Measurements from ENCODE around the gene SPDL1.
"Not testable (repeated sequence)": the region's sequence is repeated elsewhere in the genome, so short reads cannot be mapped to it uniquely, and the experiment has no call there.

The SPDL1 gene

GRCh38 chr5:169592937-169593650 lies 9.5 kb downstream of the SPDL1 start:
- Histone ChIP-seq H3K27me3 (ENCODE audit: control insufficient read depth, insufficient read depth, low read length) (no peaks in the 10 kb centered on the region), H3K4me1 (ENCODE audit: control insufficient read depth, insufficient read depth, low read length) (no peaks in the 10 kb centered on the region), H3K36me3 (ENCODE audit: control insufficient read depth, insufficient read depth, low read length) (peaks cover 22% of the 10 kb centered on the region; the same call in 1 of the 2 replicates), H3K9me3 (ENCODE audit: control insufficient read depth, insufficient read depth, low read length) (no peaks in the 10 kb centered on the region), H3K4me3 (ENCODE audit: low read length) (no peak overlapping the region), H3K27ac (ENCODE audit: low read length) (no peak overlapping the region)
- WGBS (ENCODE audit: insufficient coverage, insufficient read length) = no CpG with 5 or more reads among the region's 6 CpGs
- DNase-seq (ENCODE audit: low read depth, low spot score) = no peak

- Histone ChIP-seq H3K9me3 (ENCODE audit: control insufficient read depth, insufficient read depth, low read length) (no peaks in the 10 kb centered on the region), H3K4me3 (ENCODE audit: low read length) (no peak overlapping the region), H3K36me3 (ENCODE audit: control insufficient read depth, insufficient read depth, low read length) (peaks cover 18% of the 10 kb centered on the region; the same call in 1 of the 2 replicates), H3K27me3 (ENCODE audit: control insufficient read depth, insufficient read depth, low read length) (no peaks in the 10 kb centered on the region), H3K4me1 (ENCODE audit: control insufficient read depth, insufficient read depth, low read length) (no peaks in the 10 kb centered on the region), H3K27ac (ENCODE audit: low read length) (no peak overlapping the region)
- no CpG with 5 or more reads among the region's 1 CpG for WGBS (ENCODE audit: insufficient coverage, insufficient read length)
- DNase-seq (ENCODE audit: low read depth, low spot score) = no peak
These were observed 11.7 kb downstream of the SPDL1 start for GRCh38 chr5:169595172-169595820.

GRCh38 chr5:169599451-169599850 lies 15.9 kb downstream of the SPDL1 start:
- no peaks in the 10 kb centered on the region for H3K27me3 ChIP-seq (ENCODE audit: control insufficient read depth, insufficient read depth, low read length)
- H3K4me3 ChIP-seq (ENCODE audit: low read length) = no peak overlapping the region
- H3K27ac ChIP-seq (ENCODE audit: low read length) = no peak overlapping the region
- DNase-seq (ENCODE audit: low read depth, low spot score) = no peak
- WGBS (ENCODE audit: insufficient coverage, insufficient read length) = no CpG with 5 or more reads among the region's 4 CpGs
- no peaks in the 10 kb centered on the region for H3K9me3 ChIP-seq (ENCODE audit: control insufficient read depth, insufficient read depth, low read length)
- peaks cover 13% of the 10 kb centered on the region; the same call in 1 of the 2 replicates for H3K36me3 ChIP-seq (ENCODE audit: control insufficient read depth, insufficient read depth, low read length)
- H3K4me1 ChIP-seq (ENCODE audit: control insufficient read depth, insufficient read depth, low read length) = no peaks in the 10 kb centered on the region

DNA sequence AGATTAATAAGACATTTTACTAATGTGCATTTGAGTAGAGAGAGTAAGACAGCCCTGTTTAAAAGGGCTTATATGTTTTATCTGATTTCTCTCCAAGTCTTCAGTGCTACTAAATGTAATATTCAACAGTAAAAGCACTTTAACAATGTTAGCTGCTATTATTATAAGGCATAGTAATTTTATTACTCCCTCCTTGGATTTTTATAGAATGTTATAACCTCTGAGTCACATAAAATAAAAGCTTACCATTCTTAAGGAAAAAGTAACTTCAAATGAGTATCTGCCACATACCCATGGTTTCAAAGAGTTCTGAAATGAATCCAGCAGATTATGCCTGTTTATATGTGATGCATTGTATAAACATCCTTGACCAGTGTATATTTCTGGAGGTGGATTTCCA lies 19.0 kb downstream of the SPDL1 start:
- Histone ChIP-seq H3K4me1 (ENCODE audit: control insufficient read depth, insufficient read depth, low read length) (no peaks in the 10 kb centered on the region), H3K4me3 (ENCODE audit: low read length) (no peak overlapping the region), H3K27me3 (ENCODE audit: control insufficient read depth, insufficient read depth, low read length) (no peaks in the 10 kb centered on the region), H3K9me3 (ENCODE audit: control insufficient read depth, insufficient read depth, low read length) (no peaks in the 10 kb centered on the region), H3K36me3 (ENCODE audit: control insufficient read depth, insufficient read depth, low read length) (peaks cover 11% of the 10 kb centered on the region; the same call in 1 of the 2 replicates), H3K27ac (ENCODE audit: low read length) (no peak overlapping the region)
- no peak for DNase-seq (ENCODE audit: low read depth, low spot score)

GRCh38 chr5:169606279-169606678 lies 22.7 kb downstream of the SPDL1 start:
- Histone ChIP-seq H3K9me3 (ENCODE audit: control insufficient read depth, insufficient read depth, low read length) (no peaks in the 10 kb centered on the region), H3K27me3 (ENCODE audit: control insufficient read depth, insufficient read depth, low read length) (no peaks in the 10 kb centered on the region), H3K36me3 (ENCODE audit: control insufficient read depth, insufficient read depth, low read length) (peaks cover 5% of the 10 kb centered on the region; the same call in 1 of the 2 replicates), H3K27ac (ENCODE audit: low read length) (no peak overlapping the region), H3K4me1 (ENCODE audit: control insufficient read depth, insufficient read depth, low read length) (no peaks in the 10 kb centered on the region), H3K4me3 (ENCODE audit: low read length) (no peak overlapping the region)
- DNase-seq (ENCODE audit: low read depth, low spot score) = no peak
- WGBS (ENCODE audit: insufficient coverage, insufficient read length) = no CpG with 5 or more reads among the region's 3 CpGs

DNA sequence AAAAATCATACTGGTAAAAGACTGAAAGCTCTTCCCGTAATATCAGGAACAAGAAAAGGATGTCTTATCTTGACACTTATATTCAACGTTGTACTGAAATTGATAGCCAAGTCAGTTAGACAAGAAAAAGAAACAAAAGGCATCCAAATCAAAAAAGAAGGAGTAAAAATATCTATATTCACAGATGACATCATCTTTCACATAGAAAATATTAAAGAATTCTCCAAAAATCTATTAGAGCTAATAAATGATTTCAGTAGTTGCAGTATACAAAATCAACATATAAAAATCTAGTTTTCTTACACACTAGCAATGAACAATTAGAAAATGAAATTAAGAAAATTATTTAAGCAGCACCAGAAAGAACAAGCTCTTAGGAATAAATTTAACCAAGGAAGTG lies 24.3 kb downstream of the SPDL1 start:
- Histone ChIP-seq H3K4me1 (ENCODE audit: control insufficient read depth, insufficient read depth, low read length) (no peaks in the 10 kb centered on the region), H3K4me3 (ENCODE audit: low read length) (no peak overlapping the region), H3K9me3 (ENCODE audit: control insufficient read depth, insufficient read depth, low read length) (no peaks in the 10 kb centered on the region), H3K36me3 (ENCODE audit: control insufficient read depth, insufficient read depth, low read length) (0 out of 2 replicates have a peak, but pooled peaks cover 2% of the 10 kb centered on the region), H3K27me3 (ENCODE audit: control insufficient read depth, insufficient read depth, low read length) (no peaks in the 10 kb centered on the region), H3K27ac (ENCODE audit: low read length) (no peak overlapping the region)
- WGBS (ENCODE audit: insufficient coverage, insufficient read length) = no CpG with 5 or more reads among the region's 2 CpGs
- no peak for DNase-seq (ENCODE audit: low read depth, low spot score)

DNA sequence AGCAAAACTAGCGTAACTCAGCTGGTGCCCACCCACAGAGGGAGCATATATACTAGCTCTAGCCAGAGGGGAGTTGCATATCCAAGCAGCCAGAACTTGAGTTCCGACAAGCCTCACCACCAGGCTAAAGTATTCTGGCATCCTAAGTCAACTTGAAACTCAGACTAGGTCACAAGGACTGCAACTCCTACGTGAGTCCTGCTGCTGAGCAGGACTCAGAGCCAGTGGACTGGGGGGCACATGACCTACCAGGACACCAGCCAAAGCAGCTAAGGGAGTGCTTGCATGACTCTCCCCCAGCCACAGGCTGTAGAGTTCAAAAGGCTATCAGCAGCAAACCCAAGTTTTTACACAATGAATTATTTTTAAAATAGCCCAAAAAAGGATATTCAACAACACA lies 26.1 kb downstream of the SPDL1 start:
- H3K36me3 ChIP-seq (ENCODE audit: control insufficient read depth, insufficient read depth, low read length) = 0 out of 2 replicates have a peak, but pooled peaks cover 2% of the 10 kb centered on the region
- no peaks in the 10 kb centered on the region for H3K9me3 ChIP-seq (ENCODE audit: control insufficient read depth, insufficient read depth, low read length)
- H3K4me3 ChIP-seq (ENCODE audit: low read length) = no peak overlapping the region
- no peak overlapping the region for H3K27ac ChIP-seq (ENCODE audit: low read length)
- H3K4me1 ChIP-seq (ENCODE audit: control insufficient read depth, insufficient read depth, low read length) = no peaks in the 10 kb centered on the region
- WGBS (ENCODE audit: insufficient coverage, insufficient read length) = no CpG with 5 or more reads among the region's 3 CpGs
- H3K27me3 ChIP-seq (ENCODE audit: control insufficient read depth, insufficient read depth, low read length) = no peaks in the 10 kb centered on the region
- DNase-seq (ENCODE audit: low read depth, low spot score) = no peak

DNA sequence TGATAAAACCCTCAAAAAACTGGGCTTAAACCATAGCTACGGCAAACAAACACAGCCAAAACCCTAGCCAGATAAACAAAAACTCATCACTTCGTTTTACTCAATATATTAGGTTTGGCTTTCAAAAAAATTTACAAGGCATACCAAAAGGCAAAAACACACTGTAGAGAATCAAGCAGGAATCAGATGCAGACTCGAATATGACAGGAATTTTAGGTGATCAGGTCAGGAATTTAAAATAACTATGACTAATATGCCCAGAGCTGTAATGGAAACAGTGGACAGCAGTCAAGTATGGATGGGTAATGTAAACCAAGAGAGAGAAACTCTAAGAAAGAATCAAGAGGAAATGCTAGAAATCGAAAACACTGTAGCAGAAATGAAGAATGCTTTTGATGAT lies 27.0 kb downstream of the SPDL1 start:
- Histone ChIP-seq H3K36me3 (ENCODE audit: control insufficient read depth, insufficient read depth, low read length) (no peaks in the 10 kb centered on the region), H3K9me3 (ENCODE audit: control insufficient read depth, insufficient read depth, low read length) (no peaks in the 10 kb centered on the region), H3K4me3 (ENCODE audit: low read length) (no peak overlapping the region), H3K4me1 (ENCODE audit: control insufficient read depth, insufficient read depth, low read length) (no peaks in the 10 kb centered on the region), H3K27me3 (ENCODE audit: control insufficient read depth, insufficient read depth, low read length) (no peaks in the 10 kb centered on the region), H3K27ac (ENCODE audit: low read length) (no peak overlapping the region)
- WGBS (ENCODE audit: insufficient coverage, insufficient read length) = 100% methylated on average over 2 of the region's 4 CpGs
- DNase-seq (ENCODE audit: low read depth, low spot score) = no peak

DNA sequence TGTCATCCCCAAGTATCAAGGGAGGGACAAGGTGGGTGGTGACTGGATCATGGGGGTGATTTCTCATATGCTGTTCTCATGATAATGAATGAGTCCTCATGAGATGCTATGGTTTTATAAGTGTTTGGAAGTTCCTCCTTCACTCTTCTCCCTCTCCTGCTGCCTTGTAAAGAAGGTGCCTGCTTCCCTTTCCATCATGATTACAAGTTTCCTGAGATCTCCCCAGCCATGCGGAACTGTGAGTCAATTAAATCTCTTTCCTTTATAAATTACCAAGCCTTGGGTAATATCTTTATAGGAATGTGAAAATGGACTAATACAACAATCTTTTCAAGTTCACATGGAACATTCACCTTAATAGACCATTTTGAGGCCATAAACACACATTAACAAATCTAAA lies 32.0 kb downstream of the SPDL1 start:
- no peaks in the 10 kb centered on the region for H3K9me3 ChIP-seq (ENCODE audit: control insufficient read depth, insufficient read depth, low read length)
- no peak overlapping the region for H3K4me3 ChIP-seq (ENCODE audit: low read length)
- no peak overlapping the region for H3K27ac ChIP-seq (ENCODE audit: low read length)
- H3K27me3 ChIP-seq (ENCODE audit: control insufficient read depth, insufficient read depth, low read length) = no peaks in the 10 kb centered on the region
- no CpG with 5 or more reads among the region's 1 CpG for WGBS (ENCODE audit: insufficient coverage, insufficient read length)
- no peaks in the 10 kb centered on the region for H3K4me1 ChIP-seq (ENCODE audit: control insufficient read depth, insufficient read depth, low read length)
- no peaks in the 10 kb centered on the region for H3K36me3 ChIP-seq (ENCODE audit: control insufficient read depth, insufficient read depth, low read length)
- DNase-seq (ENCODE audit: low read depth, low spot score) = no peak

DNA sequence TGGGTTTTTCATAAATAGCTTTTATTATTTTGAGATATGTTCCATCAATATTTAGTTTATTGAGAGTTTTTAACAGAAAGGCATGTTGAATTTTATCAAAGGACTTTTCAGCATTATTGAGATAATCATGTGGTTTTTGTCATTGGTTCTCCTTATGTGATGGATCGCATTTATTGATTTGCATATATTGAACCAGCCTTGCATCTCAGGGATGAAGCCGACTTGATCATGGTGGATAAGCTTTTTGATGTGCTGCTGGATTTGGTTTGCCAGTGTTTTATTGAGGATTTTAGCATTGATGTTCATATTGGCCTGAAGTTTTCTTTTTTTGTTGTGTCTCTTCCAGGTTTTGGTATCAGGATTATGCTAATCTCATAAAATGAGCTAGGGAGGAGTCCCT lies 40.7 kb downstream of the SPDL1 start:
- not testable (repeated sequence) for H3K36me3 ChIP-seq (ENCODE audit: control insufficient read depth, insufficient read depth, low read length); DNase-seq (ENCODE audit: low read depth, low spot score); H3K4me1 ChIP-seq (ENCODE audit: control insufficient read depth, insufficient read depth, low read length); H3K27ac ChIP-seq (ENCODE audit: low read length); H3K9me3 ChIP-seq (ENCODE audit: control insufficient read depth, insufficient read depth, low read length); H3K27me3 ChIP-seq (ENCODE audit: control insufficient read depth, insufficient read depth, low read length); H3K4me3 ChIP-seq (ENCODE audit: low read length)
- WGBS (ENCODE audit: insufficient coverage, insufficient read length) = no CpG with 5 or more reads among the region's 2 CpGs

DNA sequence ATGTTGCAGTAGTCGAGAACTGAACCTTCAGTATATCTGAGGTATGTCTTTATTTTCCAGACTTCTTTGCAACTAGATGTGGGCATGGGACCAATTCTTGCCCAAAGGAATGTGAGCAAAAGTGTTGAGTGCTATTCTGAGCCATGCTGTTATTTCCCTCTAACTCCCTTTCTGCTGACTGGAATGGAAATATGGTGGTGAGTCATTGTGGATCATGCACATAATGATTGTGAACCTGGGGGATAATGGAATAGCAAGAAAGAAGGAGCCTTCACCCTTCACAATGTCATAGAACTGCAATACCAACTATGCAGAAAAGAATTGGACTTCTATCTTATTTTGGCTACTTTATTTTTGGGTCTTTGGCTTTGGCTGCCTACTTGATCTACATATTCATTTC lies 43.2 kb downstream of the SPDL1 start:
- H3K27ac ChIP-seq (ENCODE audit: low read length) = no peak overlapping the region
- no peaks in the 10 kb centered on the region for H3K9me3 ChIP-seq (ENCODE audit: control insufficient read depth, insufficient read depth, low read length)
- no peak overlapping the region for H3K4me3 ChIP-seq (ENCODE audit: low read length)
- H3K36me3 ChIP-seq (ENCODE audit: control insufficient read depth, insufficient read depth, low read length) = no peaks in the 10 kb centered on the region
- no CpG with 5 or more reads among the region's 1 CpG for WGBS (ENCODE audit: insufficient coverage, insufficient read length)
- H3K4me1 ChIP-seq (ENCODE audit: control insufficient read depth, insufficient read depth, low read length) = no peaks in the 10 kb centered on the region
- no peak for DNase-seq (ENCODE audit: low read depth, low spot score)
- no peaks in the 10 kb centered on the region for H3K27me3 ChIP-seq (ENCODE audit: control insufficient read depth, insufficient read depth, low read length)

All from iPS DF 6.9 (cell line).